AG09319 (cell line): ENCODE measurements around the gene RER1.
"Not testable (repeated sequence)": the region's sequence is repeated elsewhere in the genome, so short reads cannot be mapped to it uniquely, and the experiment has no call there.

ENCODE experiments used
- DNase-seq: peaks from one replicate; pipeline ENCODE4 v3.0.0-alpha.2; 2010; ENCODE audit warnings: low read depth; ENCODE audit errors: extremely low read depth
- CTCF ChIP-seq: IDR thresholded peaks from 2 replicates; pipeline ENCODE4 v1.5.1; 2011; ENCODE audit warnings: low read depth, mild to moderate bottlenecking, inconsistent platforms, low read length, moderate library complexity

RER1 gene

DNA sequence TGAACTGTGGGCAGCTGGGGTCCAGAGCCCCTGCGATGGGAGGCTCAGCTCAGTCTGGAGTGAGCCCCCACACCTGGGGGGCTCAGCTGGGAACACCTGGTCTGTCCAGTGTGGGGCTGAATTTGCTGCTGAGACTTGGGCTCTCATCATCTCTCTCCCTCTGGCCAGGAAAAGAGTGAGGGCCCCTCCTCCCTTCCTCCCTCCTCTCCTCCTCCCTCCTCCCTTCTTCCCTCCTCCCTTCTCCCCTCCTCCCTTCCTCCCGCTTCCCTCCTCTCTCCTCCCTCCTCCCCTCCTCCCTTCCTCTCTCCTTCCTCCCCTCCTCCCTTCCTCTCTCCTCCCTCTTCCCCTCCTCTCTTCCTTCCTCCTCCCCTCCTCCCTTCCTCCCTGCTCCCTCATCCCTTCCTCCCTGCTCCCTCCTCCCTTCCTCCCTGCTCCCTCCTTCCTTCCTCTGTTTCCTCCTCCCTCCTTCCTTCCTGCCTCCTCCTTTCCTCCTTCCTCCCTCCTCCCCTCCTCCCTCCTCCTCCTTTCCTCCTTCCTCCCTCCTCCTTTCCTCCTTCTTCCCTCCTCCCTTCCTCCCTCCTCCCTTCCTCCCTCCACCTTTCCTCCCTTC, 44.2 kb downstream of the RER1 start:
- no peak for TF ChIP-seq CTCF
- no peak for DNase-seq

- DNase-seq = no peak
Measured at GRCh38 chr1:2436876-2437275, 45.2 kb downstream of the RER1 start.

DNA sequence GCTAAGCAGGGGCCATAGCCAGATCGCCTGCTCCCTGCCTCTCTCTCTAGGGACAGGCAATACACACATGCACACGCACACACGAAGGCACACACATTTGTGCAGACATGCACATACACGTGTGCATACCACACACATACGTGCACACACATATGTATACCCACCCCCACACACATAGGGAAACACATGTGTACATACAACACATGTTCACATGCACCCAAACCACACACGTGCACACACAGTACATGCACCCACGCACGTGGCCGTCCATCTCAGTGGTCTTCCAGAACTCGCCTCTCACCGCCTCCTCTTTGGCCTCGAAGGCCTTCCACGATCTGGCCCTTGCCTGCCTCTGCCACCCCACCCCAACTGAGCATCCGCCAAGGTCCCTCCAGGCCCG, 46.0 kb downstream of the RER1 start:
- no peak for DNase-seq
- no peak for TF ChIP-seq CTCF

More at GRCh38 chr1:2436876-2437275, 45.2 kb downstream of the RER1 start:
- no peak for TF ChIP-seq CTCF

GRCh38 chr1:2438038-2438437, 46.4 kb downstream of the RER1 start:
- no peak for DNase-seq
- TF ChIP-seq CTCF = no peak

DNA sequence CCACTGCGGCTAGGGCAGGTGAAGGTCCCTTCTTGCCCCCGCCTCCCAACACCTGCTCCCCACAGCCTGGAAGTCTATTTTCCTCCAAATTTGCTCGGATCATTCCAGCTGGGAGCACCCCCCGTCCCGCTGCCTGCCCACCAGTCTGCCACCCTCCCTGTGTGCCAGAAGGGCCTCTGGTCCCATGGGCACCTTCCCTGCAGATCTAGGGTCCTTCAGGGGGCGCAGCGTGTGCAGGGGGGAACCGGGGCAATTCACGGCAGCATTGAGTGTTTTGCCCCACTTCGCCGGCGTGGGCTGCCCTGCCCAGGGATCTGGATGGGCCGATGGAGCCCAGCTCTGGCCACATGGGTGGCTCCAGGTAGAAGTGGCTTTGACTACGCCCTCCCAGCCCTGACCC, 47.0 kb downstream of the RER1 start:
- no peak for DNase-seq
- TF ChIP-seq CTCF = no peak

DNA sequence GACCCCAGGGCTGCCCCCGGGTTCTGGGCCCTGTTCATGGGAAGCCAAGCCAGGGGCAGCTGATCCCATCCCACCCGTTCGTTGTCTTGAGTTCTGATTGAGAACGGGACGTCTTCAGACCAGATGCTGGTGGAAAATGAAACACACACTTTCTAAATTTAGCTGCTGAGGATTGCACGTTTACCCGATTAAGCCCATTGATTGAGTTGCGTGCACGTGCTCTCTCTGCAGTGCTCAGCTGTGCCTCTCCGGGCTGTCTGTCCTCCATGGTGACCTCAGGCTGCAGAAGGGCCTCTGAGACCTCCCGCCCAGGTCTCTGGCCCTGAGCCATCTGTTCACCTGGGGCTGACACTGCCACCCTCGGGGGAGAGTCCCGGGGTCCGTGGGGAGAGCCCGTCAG, 47.7 kb downstream of the RER1 start:
- TF ChIP-seq CTCF = no peak
- no peak for DNase-seq

- not testable (repeated sequence) for DNase-seq
Measured at GRCh38 chr1:2440346-2440745, 48.7 kb downstream of the RER1 start.

DNA sequence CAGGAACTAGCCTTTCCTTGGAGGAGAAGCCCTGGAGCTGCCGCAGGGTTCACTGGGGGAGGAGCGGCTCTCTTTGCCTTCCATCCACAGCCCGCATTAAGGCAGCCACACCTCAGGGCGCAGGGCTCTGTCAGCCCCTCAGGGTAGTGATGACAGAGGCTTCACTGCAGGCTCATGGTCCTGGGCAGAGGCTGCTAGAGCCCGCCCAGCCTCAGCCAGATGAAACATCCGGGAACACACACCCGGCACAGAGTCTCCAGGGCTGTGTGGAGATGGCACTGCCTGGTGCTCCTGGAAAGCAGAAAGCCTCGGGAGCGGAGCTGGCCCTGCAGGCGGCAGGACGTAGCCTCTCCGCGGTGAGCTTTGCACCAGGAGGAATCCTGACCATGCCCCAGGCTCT, 50.1 kb downstream of the RER1 start:
- DNase-seq = no peak
- no peak for TF ChIP-seq CTCF
